ENCODE measurements around the gene ADCY5. TPM values are rescaled to one million over a fixed set of nuclear protein-coding genes. Genes with fewer than 3 reads are reported as not detected.

Gene ADCY5
- total and polyA plus RNA-seq, 2 donors = 0.76 to 1.7 TPM

- Histone ChIP-seq H3K36me3 (ENCODE audit: control insufficient read depth in 2 of 2, insufficient read depth in 2 of 2, low read length in 1 of 2) (no peaks in the 10 kb centered on the region), H3K27me3 (ENCODE audit: control insufficient read depth in 2 of 2, insufficient read depth in 1 of 2, low read length in 1 of 2) (peaks cover 0 to 3% of the 10 kb centered on the region in 2 donors), H3K4me1 (ENCODE audit: control insufficient read depth in 2 of 2, insufficient read depth in 2 of 2, low read length in 2 of 2) (no peaks in the 10 kb centered on the region), H3K27ac (ENCODE audit: low read depth in 1 of 2, low read length in 1 of 2) (peak overlapping the region in 1 of 2 donors; percentile 9), H3K4me3 (ENCODE audit: low read length in 2 of 2) (no peak overlapping the region), H3K9me3 (ENCODE audit: control insufficient read depth in 2 of 2, insufficient read depth in 1 of 2, low read length in 1 of 2) (no peaks in the 10 kb centered on the region)
- WGBS = 95% methylated on average over 10 of the region's 10 CpGs
- DNase-seq (ENCODE audit: low read depth in 6 of 9, low spot score in 9 of 9) = no peak
Measured at GRCh38 chr3:123353227-123353849, 95.6 kb downstream of the ADCY5 start.

- Histone ChIP-seq H3K27ac (ENCODE audit: low read depth in 1 of 2, low read length in 1 of 2) (no peak overlapping the region), H3K9me3 (ENCODE audit: control insufficient read depth in 2 of 2, insufficient read depth in 1 of 2, low read length in 1 of 2) (no peaks in the 10 kb centered on the region), H3K36me3 (ENCODE audit: control insufficient read depth in 2 of 2, insufficient read depth in 2 of 2, low read length in 1 of 2) (no peaks in the 10 kb centered on the region), H3K4me1 (ENCODE audit: control insufficient read depth in 2 of 2, insufficient read depth in 2 of 2, low read length in 2 of 2) (no peaks in the 10 kb centered on the region), H3K27me3 (ENCODE audit: control insufficient read depth in 2 of 2, insufficient read depth in 1 of 2, low read length in 1 of 2) (peaks cover 0 to 3% of the 10 kb centered on the region in 2 donors), H3K4me3 (ENCODE audit: low read length in 2 of 2) (no peak overlapping the region)
- no peak for DNase-seq (ENCODE audit: low read depth in 6 of 9, low spot score in 9 of 9)
- 90% methylated on average over 15 of the region's 15 CpGs for WGBS
Measured at GRCh38 chr3:123352134-123352554, 96.7 kb downstream of the ADCY5 start.

- no peaks in the 10 kb centered on the region for H3K4me1 ChIP-seq (ENCODE audit: control insufficient read depth in 2 of 2, insufficient read depth in 2 of 2, low read length in 2 of 2)
- H3K4me3 ChIP-seq (ENCODE audit: low read length in 2 of 2) = no peak overlapping the region
- 87% methylated on average over 4 of the region's 4 CpGs for WGBS
- H3K9me3 ChIP-seq (ENCODE audit: control insufficient read depth in 2 of 2, insufficient read depth in 1 of 2, low read length in 1 of 2) = no peaks in the 10 kb centered on the region
- H3K27me3 ChIP-seq (ENCODE audit: control insufficient read depth in 2 of 2, insufficient read depth in 1 of 2, low read length in 1 of 2) = peaks cover 0 to 3% of the 10 kb centered on the region in 2 donors
- no peak for DNase-seq (ENCODE audit: low read depth in 6 of 9, low spot score in 9 of 9)
- H3K27ac ChIP-seq (ENCODE audit: low read depth in 1 of 2, low read length in 1 of 2) = no peak overlapping the region
- H3K36me3 ChIP-seq (ENCODE audit: control insufficient read depth in 2 of 2, insufficient read depth in 2 of 2, low read length in 1 of 2) = no peaks in the 10 kb centered on the region
Measured at GRCh38 chr3:123351501-123351900, 97.4 kb downstream of the ADCY5 start.

- H3K4me3 ChIP-seq (ENCODE audit: low read length in 2 of 2) = no peak overlapping the region
- WGBS = 87% methylated on average over 6 of the region's 6 CpGs
- H3K27me3 ChIP-seq (ENCODE audit: control insufficient read depth in 2 of 2, insufficient read depth in 1 of 2, low read length in 1 of 2) = peaks cover 0 to 5% of the 10 kb centered on the region in 2 donors
- no peak overlapping the region for H3K27ac ChIP-seq (ENCODE audit: low read depth in 1 of 2, low read length in 1 of 2)
- no peaks in the 10 kb centered on the region for H3K36me3 ChIP-seq (ENCODE audit: control insufficient read depth in 2 of 2, insufficient read depth in 2 of 2, low read length in 1 of 2)
- no peak for DNase-seq (ENCODE audit: low read depth in 6 of 9, low spot score in 9 of 9)
- no peaks in the 10 kb centered on the region for H3K9me3 ChIP-seq (ENCODE audit: control insufficient read depth in 2 of 2, insufficient read depth in 1 of 2, low read length in 1 of 2)
- H3K4me1 ChIP-seq (ENCODE audit: control insufficient read depth in 2 of 2, insufficient read depth in 2 of 2, low read length in 2 of 2) = no peaks in the 10 kb centered on the region
Measured at GRCh38 chr3:123350971-123351370, 97.9 kb downstream of the ADCY5 start.

GRCh38 chr3:123349566-123350435 is 99.1 kb downstream of the ADCY5 start:
- H3K27me3 ChIP-seq (ENCODE audit: control insufficient read depth in 2 of 2, insufficient read depth in 1 of 2, low read length in 1 of 2) = peaks cover 0 to 5% of the 10 kb centered on the region in 2 donors
- DNase-seq (ENCODE audit: low read depth in 6 of 9, low spot score in 9 of 9) = no peak
- H3K36me3 ChIP-seq (ENCODE audit: control insufficient read depth in 2 of 2, insufficient read depth in 2 of 2, low read length in 1 of 2) = no peaks in the 10 kb centered on the region
- H3K27ac ChIP-seq (ENCODE audit: low read depth in 1 of 2, low read length in 1 of 2) = no peak overlapping the region
- WGBS = 85% methylated on average over 15 of the region's 15 CpGs
- H3K4me3 ChIP-seq (ENCODE audit: low read length in 2 of 2) = no peak overlapping the region
- H3K4me1 ChIP-seq (ENCODE audit: control insufficient read depth in 2 of 2, insufficient read depth in 2 of 2, low read length in 2 of 2) = no peaks in the 10 kb centered on the region
- H3K9me3 ChIP-seq (ENCODE audit: control insufficient read depth in 2 of 2, insufficient read depth in 1 of 2, low read length in 1 of 2) = no peaks in the 10 kb centered on the region

GRCh38 chr3:123349201-123349535 is 99.7 kb downstream of the ADCY5 start:
- Histone ChIP-seq H3K9me3 (ENCODE audit: control insufficient read depth in 2 of 2, insufficient read depth in 1 of 2, low read length in 1 of 2) (no peaks in the 10 kb centered on the region), H3K4me3 (ENCODE audit: low read length in 2 of 2) (no peak overlapping the region), H3K36me3 (ENCODE audit: control insufficient read depth in 2 of 2, insufficient read depth in 2 of 2, low read length in 1 of 2) (no peaks in the 10 kb centered on the region), H3K27me3 (ENCODE audit: control insufficient read depth in 2 of 2, insufficient read depth in 1 of 2, low read length in 1 of 2) (peaks cover 0 to 3% of the 10 kb centered on the region in 2 donors), H3K27ac (ENCODE audit: low read depth in 1 of 2, low read length in 1 of 2) (no peak overlapping the region), H3K4me1 (ENCODE audit: control insufficient read depth in 2 of 2, insufficient read depth in 2 of 2, low read length in 2 of 2) (no peaks in the 10 kb centered on the region)
- WGBS = 81% methylated on average over 9 of the region's 9 CpGs
- no peak for DNase-seq (ENCODE audit: low read depth in 6 of 9, low spot score in 9 of 9)

- Histone ChIP-seq H3K9me3 (ENCODE audit: control insufficient read depth in 2 of 2, insufficient read depth in 1 of 2, low read length in 1 of 2) (no peaks in the 10 kb centered on the region), H3K27ac (ENCODE audit: low read depth in 1 of 2, low read length in 1 of 2) (no peak overlapping the region), H3K4me3 (ENCODE audit: low read length in 2 of 2) (no peak overlapping the region), H3K36me3 (ENCODE audit: control insufficient read depth in 2 of 2, insufficient read depth in 2 of 2, low read length in 1 of 2) (no peaks in the 10 kb centered on the region), H3K4me1 (ENCODE audit: control insufficient read depth in 2 of 2, insufficient read depth in 2 of 2, low read length in 2 of 2) (no peaks in the 10 kb centered on the region), H3K27me3 (ENCODE audit: control insufficient read depth in 2 of 2, insufficient read depth in 1 of 2, low read length in 1 of 2) (peaks cover 0 to 2% of the 10 kb centered on the region in 2 donors)
- DNase-seq (ENCODE audit: low read depth in 6 of 9, low spot score in 9 of 9) = no peak
- 94% methylated on average over 12 of the region's 12 CpGs for WGBS
Measured at GRCh38 chr3:123348471-123349200, 100.3 kb downstream of the ADCY5 start.

GRCh38 chr3:123347691-123348264 is 101.1 kb downstream of the ADCY5 start:
- 64% methylated on average over 15 of the region's 15 CpGs for WGBS

More at GRCh38 chr3:123347691-123348264, 101.1 kb downstream of the ADCY5 start:
- Histone ChIP-seq H3K27ac (ENCODE audit: low read depth in 1 of 2, low read length in 1 of 2) (no peak overlapping the region), H3K9me3 (ENCODE audit: control insufficient read depth in 2 of 2, insufficient read depth in 1 of 2, low read length in 1 of 2) (no peaks in the 10 kb centered on the region), H3K4me3 (ENCODE audit: low read length in 2 of 2) (no peak overlapping the region), H3K36me3 (ENCODE audit: control insufficient read depth in 2 of 2, insufficient read depth in 2 of 2, low read length in 1 of 2) (no peaks in the 10 kb centered on the region), H3K4me1 (ENCODE audit: control insufficient read depth in 2 of 2, insufficient read depth in 2 of 2, low read length in 2 of 2) (no peaks in the 10 kb centered on the region), H3K27me3 (ENCODE audit: control insufficient read depth in 2 of 2, insufficient read depth in 1 of 2, low read length in 1 of 2) (peaks cover 0 to 2% of the 10 kb centered on the region in 2 donors)
- no peak for DNase-seq (ENCODE audit: low read depth in 6 of 9, low spot score in 9 of 9)
